Measurements from ENCODE around the gene GNRHR. TPM values are rescaled to one million over a fixed set of nuclear protein-coding genes. Genes with fewer than 3 reads are reported as not detected.

GNRHR gene, protein sequence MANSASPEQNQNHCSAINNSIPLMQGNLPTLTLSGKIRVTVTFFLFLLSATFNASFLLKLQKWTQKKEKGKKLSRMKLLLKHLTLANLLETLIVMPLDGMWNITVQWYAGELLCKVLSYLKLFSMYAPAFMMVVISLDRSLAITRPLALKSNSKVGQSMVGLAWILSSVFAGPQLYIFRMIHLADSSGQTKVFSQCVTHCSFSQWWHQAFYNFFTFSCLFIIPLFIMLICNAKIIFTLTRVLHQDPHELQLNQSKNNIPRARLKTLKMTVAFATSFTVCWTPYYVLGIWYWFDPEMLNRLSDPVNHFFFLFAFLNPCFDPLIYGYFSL
- not detected for total RNA-seq
- not detected for polyA plus RNA-seq
- long read RNA-seq, donor 1: 0 reads
- long read RNA-seq, donor 2: 0 reads
- long read RNA-seq, donor 3: 0 reads

DNA sequence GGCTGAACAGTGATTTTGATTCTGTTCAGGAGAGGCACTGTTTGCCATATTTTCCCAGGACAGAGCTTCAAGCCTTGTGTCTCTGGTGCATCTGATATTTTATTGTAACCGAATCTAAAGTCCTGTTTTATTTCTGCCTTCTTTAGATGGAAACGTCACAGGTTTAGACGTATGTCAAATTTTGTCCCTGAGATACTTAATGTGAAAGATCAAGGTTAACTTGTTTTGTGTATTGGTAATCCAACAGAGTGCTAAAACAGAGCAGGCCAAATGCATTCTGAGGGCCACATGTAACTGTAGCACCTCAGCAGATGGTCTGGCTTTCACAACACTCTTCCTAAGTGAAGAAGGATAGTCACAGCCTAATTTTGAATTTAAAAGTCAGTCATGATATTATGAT lies at the start of gene GNRHR:
TSS of gene GNRHR (minus strand) at position 101 of the 400 bp plus-strand sequence. CDS start at position 48, 53 bp downstream.
- no peak for TF ChIP-seq POLR2A (IDR thresholded peaks at IDR 0.05)
- TF ChIP-seq, protein P1, sequence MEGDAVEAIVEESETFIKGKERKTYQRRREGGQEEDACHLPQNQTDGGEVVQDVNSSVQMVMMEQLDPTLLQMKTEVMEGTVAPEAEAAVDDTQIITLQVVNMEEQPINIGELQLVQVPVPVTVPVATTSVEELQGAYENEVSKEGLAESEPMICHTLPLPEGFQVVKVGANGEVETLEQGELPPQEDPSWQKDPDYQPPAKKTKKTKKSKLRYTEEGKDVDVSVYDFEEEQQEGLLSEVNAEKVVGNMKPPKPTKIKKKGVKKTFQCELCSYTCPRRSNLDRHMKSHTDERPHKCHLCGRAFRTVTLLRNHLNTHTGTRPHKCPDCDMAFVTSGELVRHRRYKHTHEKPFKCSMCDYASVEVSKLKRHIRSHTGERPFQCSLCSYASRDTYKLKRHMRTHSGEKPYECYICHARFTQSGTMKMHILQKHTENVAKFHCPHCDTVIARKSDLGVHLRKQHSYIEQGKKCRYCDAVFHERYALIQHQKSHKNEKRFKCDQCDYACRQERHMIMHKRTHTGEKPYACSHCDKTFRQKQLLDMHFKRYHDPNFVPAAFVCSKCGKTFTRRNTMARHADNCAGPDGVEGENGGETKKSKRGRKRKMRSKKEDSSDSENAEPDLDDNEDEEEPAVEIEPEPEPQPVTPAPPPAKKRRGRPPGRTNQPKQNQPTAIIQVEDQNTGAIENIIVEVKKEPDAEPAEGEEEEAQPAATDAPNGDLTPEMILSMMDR (IDR thresholded peaks at IDR 0.05): no peak
- DNase-seq (no peak), ATAC-seq (no peak)
- WGBS, 4 donors: 80 to 96% (median 91%) methylated on average over 3 of the region's 3 CpGs
- Histone ChIP-seq H3K4me3 (no peak within 1 kb of the TSS), H3K27ac (no peak within 1 kb of the TSS), H3K36me3 (no peaks in the 10 kb centered on the region), H3K27me3 (no peaks in the 10 kb centered on the region), H3K4me1 (no peaks in the 10 kb centered on the region), H3K9me3 (no peaks in the 10 kb centered on the region)
- intact Hi-C loops (cut with DNase I): no loop called here

DNA sequence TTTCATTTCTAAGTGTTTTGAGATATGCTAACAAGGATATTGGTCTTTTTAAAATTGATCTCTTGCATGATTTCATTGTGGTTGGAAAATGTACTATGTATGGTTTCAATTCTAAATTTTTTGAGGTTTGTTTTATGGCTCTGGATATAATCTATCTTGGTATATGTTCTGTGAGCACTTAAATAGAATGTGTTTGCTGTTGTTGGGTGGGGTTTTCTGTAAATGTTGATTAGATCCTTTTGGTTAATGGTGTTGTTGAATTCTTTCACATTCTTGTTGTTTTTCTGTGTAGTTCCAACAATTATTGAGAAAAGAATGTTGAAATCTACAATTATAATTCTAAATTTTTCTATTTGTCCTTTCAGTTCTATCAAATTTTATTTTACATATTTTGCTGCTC lies 42.6 kb upstream of the GNRHR start:
- intact Hi-C loops (cut with DNase I): no loop called here
- Histone ChIP-seq H3K4me1 (no peaks in the 10 kb centered on the region), H3K36me3 (no peaks in the 10 kb centered on the region), H3K4me3 (no peak overlapping the region), H3K9me3 (no peaks in the 10 kb centered on the region), H3K27me3 (no peaks in the 10 kb centered on the region), H3K27ac (no peak overlapping the region)
- TF ChIP-seq, protein P1 (IDR thresholded peaks at IDR 0.05): no peak
- no peak for TF ChIP-seq POLR2A (IDR thresholded peaks at IDR 0.05)
- no peak for ATAC-seq
- DNase-seq: no peak

DNA sequence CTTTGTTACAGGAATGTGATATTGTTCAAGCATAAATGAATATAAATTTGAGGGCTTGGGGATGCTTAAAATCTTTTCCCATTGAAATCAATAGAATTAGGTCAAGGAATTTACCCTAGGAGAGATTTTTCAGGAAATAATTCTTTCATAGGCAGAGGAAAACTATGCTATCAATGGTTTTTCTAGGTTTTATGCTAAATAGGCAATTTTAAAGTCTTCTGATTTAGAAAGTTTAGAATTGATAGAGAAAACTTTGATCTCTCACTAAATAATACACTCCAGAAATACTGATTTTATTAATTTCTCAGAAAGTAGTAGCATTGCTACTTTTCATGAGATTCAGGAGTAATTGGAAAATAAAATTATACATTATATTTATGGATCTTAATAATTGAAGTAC lies 36.5 kb upstream of the GNRHR start:
- Histone ChIP-seq H3K27ac (no peak overlapping the region), H3K36me3 (no peaks in the 10 kb centered on the region), H3K27me3 (no peaks in the 10 kb centered on the region), H3K4me3 (no peak overlapping the region), H3K4me1 (no peaks in the 10 kb centered on the region), H3K9me3 (no peaks in the 10 kb centered on the region)
- ATAC-seq (no peak), DNase-seq (no peak)
- TF ChIP-seq, protein P1 (IDR thresholded peaks at IDR 0.05): no peak
- TF ChIP-seq POLR2A (IDR thresholded peaks at IDR 0.05): no peak
- intact Hi-C loops (cut with DNase I): no loop called here

DNA sequence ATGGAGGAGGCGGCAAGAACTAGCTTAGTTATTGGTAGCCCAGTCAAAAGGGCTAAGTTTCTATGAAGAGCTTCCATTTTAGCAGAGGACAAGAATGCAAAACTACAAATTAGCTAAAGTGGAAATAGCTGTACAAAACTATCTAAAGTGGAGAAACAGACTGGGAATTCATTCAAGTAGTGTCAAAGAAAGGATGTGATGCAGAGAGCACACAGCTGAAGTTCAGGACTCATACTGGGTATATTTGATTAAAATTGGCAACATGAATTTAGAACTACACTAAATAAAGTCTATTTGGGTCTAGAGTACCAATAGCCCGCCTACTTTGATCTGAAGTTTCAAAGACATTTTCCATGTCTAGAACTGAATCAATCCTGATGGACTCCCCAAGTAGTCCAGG lies 33.1 kb upstream of the GNRHR start:
- H3K9me3 ChIP-seq: no peaks in the 10 kb centered on the region
- DNase-seq (no peak), ATAC-seq (no peak)
- TF ChIP-seq POLR2A (IDR thresholded peaks at IDR 0.05): no peak
- TF ChIP-seq, protein P1 (IDR thresholded peaks at IDR 0.05): no peak
- no peak overlapping the region for H3K27ac ChIP-seq
- intact Hi-C loops (cut with DNase I): no loop called here
- H3K27me3 ChIP-seq: no peaks in the 10 kb centered on the region
- peaks cover 0 to 4% (median 0%) of the 10 kb centered on the region in 12 donors for H3K4me1 ChIP-seq
- H3K4me3 ChIP-seq: no peak overlapping the region
- no peaks in the 10 kb centered on the region for H3K36me3 ChIP-seq
- 91 to 98% (median 96%) methylated on average over 2 of the region's 2 CpGs for WGBS, 4 donors
